Adipose tissue (tissue), 3 donors: ENCODE measurements around the gene OLIG2. TPM values are rescaled to one million over a fixed set of nuclear protein-coding genes. Genes with fewer than 3 reads are reported as not detected.

Source experiments
- H3K27ac ChIP-seq: one replicate; pipeline ENCODE4 v1.5.1; 2013; ENCODE audit warnings: low read depth, low read length
- WGBS, 3 donors: extraction: QIAGEN DNeasy Blood & Tissue Kit; methylation state at CpG; one replicate each; pipeline ENCODE4 v1.1.7; 2013; 5-methylcytosine and 5-hydroxymethylcytosine counted together
- polyA plus RNA-seq, 3 donors: library from polyadenylated mRNA; stranded (reverse); fragments of 200-250 nt; gene quantifications; one replicate each; pipeline ENCODE4 v1.2.3, GENCODE V29; 2013
- donor health status: healthy with polysubstance abuse.
- donor health status: Bipolar disorder and iron deficiency.
- donor health status: healthy.

Gene OLIG2
- not detected for polyA plus RNA-seq

- 1 to 2% (median 2%) methylated on average over 55 to 59 of the region's 59 CpGs for WGBS, 3 donors
- H3K27ac ChIP-seq, result no peak within 1 kb of the TSS
These were observed at the start of gene OLIG2 for GRCh38 chr21:33025489-33026442. TSS of gene OLIG2 (plus strand) at chr21:33025935. CDS start at chr21:33026863, 928 bp downstream.

- WGBS, 3 donors, result 49 to 73% (median 58%) methylated on average over 3 of the region's 3 CpGs
- H3K27ac ChIP-seq, result no peak overlapping the region
These were observed 48.9 kb upstream of the OLIG2 start for GRCh38 chr21:32976791-32977190.

GRCh38 chr21:32977216-32977615, 48.5 kb upstream of the OLIG2 start:
- 70 to 79% (median 76%) methylated on average over 5 of the region's 5 CpGs for WGBS, 3 donors
- no peak overlapping the region for H3K27ac ChIP-seq

- WGBS, 3 donors, result 77 to 90% (median 80%) methylated on average over 38 to 39 of the region's 39 CpGs
- no peak overlapping the region for H3K27ac ChIP-seq
These were observed 47.1 kb upstream of the OLIG2 start for GRCh38 chr21:32978331-32979270.

- no peak overlapping the region for H3K27ac ChIP-seq
- 52 to 81% (median 53%) methylated on average over 2 of the region's 2 CpGs for WGBS, 3 donors
These were observed 46.0 kb upstream of the OLIG2 start for GRCh38 chr21:32979598-32980268.

- H3K27ac ChIP-seq, result no peak overlapping the region
- WGBS, 3 donors, result 79 to 84% (median 81%) methylated on average over 7 of the region's 7 CpGs
These were observed 44.6 kb upstream of the OLIG2 start for GRCh38 chr21:32981096-32981495.

GRCh38 chr21:32990666-32991065, 35.1 kb upstream of the OLIG2 start:
- no peak overlapping the region for H3K27ac ChIP-seq
- WGBS, 3 donors, result 59 to 63% (median 63%) methylated on average over 6 of the region's 6 CpGs

GRCh38 chr21:32991361-32991760, 34.4 kb upstream of the OLIG2 start:
- 27 to 54% (median 38%) methylated on average over 8 of the region's 8 CpGs for WGBS, 3 donors
- no peak overlapping the region for H3K27ac ChIP-seq

- H3K27ac ChIP-seq, result no peak overlapping the region
- 69 to 81% (median 81%) methylated on average over 3 of the region's 3 CpGs for WGBS, 3 donors
These were observed 31.8 kb upstream of the OLIG2 start for GRCh38 chr21:32993894-32994293.

- no peak overlapping the region for H3K27ac ChIP-seq
- 40 to 47% (median 46%) methylated on average over 3 of the region's 3 CpGs for WGBS, 3 donors
These were observed 31.4 kb upstream of the OLIG2 start for GRCh38 chr21:32994305-32994704.

- H3K27ac ChIP-seq, result no peak overlapping the region
- 54 to 82% (median 56%) methylated on average over 3 of the region's 3 CpGs for WGBS, 3 donors
These were observed 18.0 kb upstream of the OLIG2 start for GRCh38 chr21:33007747-33008146.

GRCh38 chr21:33008333-33009051, 17.2 kb upstream of the OLIG2 start:
- H3K27ac ChIP-seq, result no peak overlapping the region
- WGBS, 3 donors, result 53 to 59% (median 56%) methylated on average over 3 of the region's 3 CpGs

- 78 to 100% (median 93%) methylated on average over 1 of the region's 1 CpG for WGBS, 3 donors
- no peak overlapping the region for H3K27ac ChIP-seq
These were observed 14.8 kb upstream of the OLIG2 start for GRCh38 chr21:33010931-33011330.

- no peak overlapping the region for H3K27ac ChIP-seq
- WGBS, 3 donors, result 49 to 75% (median 69%) methylated on average over 3 of the region's 3 CpGs
These were observed 14.3 kb upstream of the OLIG2 start for GRCh38 chr21:33011462-33011861.

GRCh38 chr21:33013626-33014025, 12.1 kb upstream of the OLIG2 start:
- H3K27ac ChIP-seq, result no peak overlapping the region
- 46 to 72% (median 65%) methylated on average over 3 of the region's 3 CpGs for WGBS, 3 donors

GRCh38 chr21:33014331-33014730, 11.4 kb upstream of the OLIG2 start:
- no peak overlapping the region for H3K27ac ChIP-seq
- WGBS, 3 donors, result 64 to 76% (median 71%) methylated on average over 2 of the region's 2 CpGs

- 30 to 43% (median 42%) methylated on average over 4 of the region's 4 CpGs for WGBS, 3 donors
- no peak overlapping the region for H3K27ac ChIP-seq
These were observed 10.6 kb upstream of the OLIG2 start for GRCh38 chr21:33015096-33015495.

GRCh38 chr21:33015756-33016155, 10.0 kb upstream of the OLIG2 start:
- WGBS, 3 donors, result 83 to 84% (median 84%) methylated on average over 3 of the region's 3 CpGs
- no peak overlapping the region for H3K27ac ChIP-seq
